T-helper 2 cell treated with Interferon-gamma antibody and Interleukin-4, amounts not matched to agents 100 ng/mL and 5 ng/mL, for 36 hours (primary cell): ENCODE data around the gene FSIP1. TPM values are rescaled to one million over a fixed set of nuclear protein-coding genes. Genes with fewer than 3 reads are reported as not detected.

ENCODE experiments used
- intact Hi-C: fragments of 100-400 bp; cut with micrococcal nuclease; formaldehyde crosslinking; loops from one replicate; pipeline ENCODE4 v1.15.1; 2023
- total RNA-seq: library from RNA; stranded (reverse); gene quantifications from 2 replicates; pipeline ENCODE4 v1.2.3, GENCODE V29; 2022

FSIP1 gene
- total RNA-seq, 1 donor from 2014 or later = 0.32 TPM

DNA sequence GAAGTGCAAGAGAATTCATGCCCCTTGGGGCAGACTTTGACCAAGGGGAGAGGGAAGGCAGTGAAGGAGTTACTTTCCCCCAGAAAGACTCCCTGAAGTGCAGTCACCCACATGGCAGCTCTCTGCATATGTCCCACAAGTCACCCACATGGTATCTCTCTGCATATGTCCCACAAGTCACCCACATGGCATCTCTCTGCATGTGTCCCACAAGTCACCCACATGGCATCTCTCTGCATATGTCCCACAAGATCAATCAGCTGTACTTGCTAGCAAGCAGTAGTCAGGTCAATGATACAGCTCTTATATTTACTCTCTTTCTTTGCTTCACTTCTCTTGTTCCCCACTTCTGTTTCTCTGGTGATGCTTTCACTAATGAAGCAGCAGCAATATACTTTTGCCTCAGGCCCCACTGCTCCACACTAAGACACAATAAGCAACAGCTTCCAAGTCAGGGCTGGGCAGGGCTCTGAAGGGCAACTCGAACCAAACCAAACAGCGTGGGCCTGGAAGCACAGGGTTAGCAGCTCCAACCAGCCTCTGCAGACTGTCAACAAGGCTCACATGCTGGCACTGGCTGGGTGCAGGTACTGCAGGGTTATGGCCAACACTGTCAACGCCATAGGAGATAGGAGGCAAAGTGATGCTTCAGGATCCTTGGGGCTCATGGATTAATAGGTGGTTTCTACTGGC lies 155.0 kb downstream of the FSIP1 start:
- intact Hi-C loops = loop anchor here (10.0 kb wide), 1 partner anchor 933 kb away; no protein-coding TSS in a partner anchor

DNA sequence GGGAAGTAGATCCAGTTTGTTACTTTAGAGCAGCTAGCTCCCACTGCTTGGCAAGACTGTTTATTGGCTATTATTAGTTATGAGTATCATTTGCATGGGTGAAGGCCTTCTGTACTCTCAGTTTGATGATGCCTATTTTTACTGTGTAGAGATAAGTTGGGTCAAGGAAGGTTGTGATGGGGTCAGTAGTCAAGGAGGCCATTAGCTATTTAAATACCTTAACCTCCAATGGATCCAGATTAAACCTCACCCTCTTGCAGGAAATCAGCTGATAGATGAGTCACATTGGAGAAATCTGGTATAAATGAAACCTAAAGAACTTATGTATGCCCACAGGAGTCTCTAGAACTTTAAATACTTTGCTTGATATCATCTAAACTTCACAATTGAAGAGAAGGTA lies 156.8 kb downstream of the FSIP1 start:
- intact Hi-C loops = loop anchor here (2.0 to 10.0 kb wide), 2 partner anchors 157 to 931 kb away; partner anchors contain the start of gene FSIP1

DNA sequence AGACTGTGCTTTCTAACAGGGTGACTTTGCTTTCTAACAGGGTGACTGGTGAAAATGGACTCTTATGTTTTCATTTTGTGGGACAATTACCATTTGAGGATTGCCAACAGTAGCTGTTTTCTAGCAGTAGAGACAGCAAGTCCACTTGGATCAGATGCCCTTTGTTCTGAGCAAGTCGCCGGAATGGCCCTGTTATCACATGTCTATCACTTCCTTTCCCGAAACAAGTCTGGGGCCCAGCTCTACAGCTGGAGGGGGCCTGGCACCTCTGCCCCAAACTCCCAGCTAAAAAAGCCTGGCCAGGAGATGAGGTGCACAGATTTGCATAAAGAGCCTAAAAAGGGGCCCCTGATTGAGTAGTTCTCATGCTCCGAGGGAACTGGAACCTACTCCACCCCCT lies 157.2 kb downstream of the FSIP1 start:
- intact Hi-C loops = loop anchor here (2.0 to 10.0 kb wide), 2 partner anchors 157 to 931 kb away; partner anchors contain the start of gene FSIP1

DNA sequence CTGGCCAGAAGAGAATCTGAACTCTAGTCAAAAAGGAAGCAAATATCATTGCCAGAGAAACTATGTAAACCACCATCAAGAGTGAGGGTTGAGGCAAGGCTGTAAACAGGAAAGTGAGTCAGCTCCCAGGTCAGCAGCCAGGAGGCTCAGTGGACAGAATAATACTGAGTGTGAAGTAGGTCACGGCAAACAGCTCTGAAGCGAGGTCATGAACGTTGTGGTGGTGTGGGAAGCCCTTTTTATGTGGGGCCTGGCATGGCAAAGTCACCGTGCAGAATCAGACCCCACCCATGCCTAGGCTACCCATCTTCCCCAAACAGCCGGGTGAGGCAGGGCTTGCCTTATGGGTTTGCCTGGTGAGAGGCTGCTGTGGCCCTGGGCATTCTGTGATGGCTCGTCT lies 157.8 kb downstream of the FSIP1 start:
- intact Hi-C loops = loop anchor here (2.0 to 10.0 kb wide), 3 partner anchors 43 to 930 kb away; partner anchors contain the start of genes FSIP1 and THBS1

DNA sequence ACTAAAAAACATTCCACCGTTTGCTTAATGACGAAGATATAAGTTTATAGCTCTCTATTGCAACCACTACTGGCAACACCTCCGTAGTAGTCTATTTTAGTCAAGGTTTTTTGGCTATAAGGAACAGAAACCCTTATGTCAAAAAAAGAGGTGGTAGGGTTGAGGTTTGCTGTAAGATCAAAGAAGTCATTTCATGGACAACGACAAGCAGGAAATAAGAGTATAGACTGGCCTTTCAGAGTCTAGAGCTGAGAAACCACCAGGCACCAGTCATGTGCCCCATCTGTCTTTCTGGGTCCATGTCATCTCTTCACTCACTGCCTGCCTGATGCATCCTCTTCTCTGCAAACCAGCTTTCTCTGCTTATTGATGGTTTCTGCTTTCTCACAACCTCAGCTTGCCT lies 159.1 kb downstream of the FSIP1 start:
- intact Hi-C loops = loop anchor here (5.0 to 10.0 kb wide), 2 partner anchors 41 to 929 kb away; partner anchors contain the start of gene THBS1

DNA sequence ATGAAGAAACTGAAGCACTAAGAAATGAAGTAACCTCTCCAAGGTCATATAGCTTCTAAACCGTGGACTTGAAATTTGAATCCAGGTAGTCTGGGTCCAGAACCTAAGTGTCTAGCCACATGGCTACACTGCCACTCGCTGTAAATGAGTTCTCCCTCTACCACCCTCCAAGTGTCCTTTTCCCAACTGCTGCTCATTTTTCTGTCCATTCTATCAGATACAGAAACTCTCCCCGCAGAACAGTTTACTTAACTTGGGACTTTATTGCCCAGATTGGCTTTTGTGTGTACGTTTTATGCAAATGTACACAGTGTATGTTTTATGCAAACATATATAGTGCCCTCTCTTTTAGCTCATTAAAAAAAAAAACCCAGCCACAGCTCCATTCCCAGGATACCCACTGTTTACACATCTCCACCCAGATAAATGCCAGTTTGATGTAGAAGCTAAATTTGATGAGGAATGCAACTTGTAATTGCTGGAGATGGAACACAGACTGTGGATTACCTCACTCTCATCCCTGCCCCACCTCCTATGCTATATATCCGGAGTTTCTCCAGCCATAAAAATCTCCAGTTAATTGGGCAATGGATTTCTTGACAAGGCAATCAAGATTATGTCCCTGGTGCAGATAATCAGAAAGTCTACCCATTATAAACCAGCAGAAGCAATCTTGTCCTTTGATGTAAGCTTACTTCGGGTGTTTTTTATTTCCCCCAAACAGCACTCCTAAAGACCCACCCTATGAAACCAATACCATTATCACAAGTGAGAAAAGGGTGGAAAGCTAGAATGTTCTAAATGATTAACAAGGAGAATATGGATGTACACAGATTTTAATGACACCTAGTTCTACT lies 159.8 kb downstream of the FSIP1 start:
- intact Hi-C loops = loop anchor here (5.0 to 10.0 kb wide), 2 partner anchors 41 to 928 kb away; partner anchors contain the start of gene THBS1

DNA sequence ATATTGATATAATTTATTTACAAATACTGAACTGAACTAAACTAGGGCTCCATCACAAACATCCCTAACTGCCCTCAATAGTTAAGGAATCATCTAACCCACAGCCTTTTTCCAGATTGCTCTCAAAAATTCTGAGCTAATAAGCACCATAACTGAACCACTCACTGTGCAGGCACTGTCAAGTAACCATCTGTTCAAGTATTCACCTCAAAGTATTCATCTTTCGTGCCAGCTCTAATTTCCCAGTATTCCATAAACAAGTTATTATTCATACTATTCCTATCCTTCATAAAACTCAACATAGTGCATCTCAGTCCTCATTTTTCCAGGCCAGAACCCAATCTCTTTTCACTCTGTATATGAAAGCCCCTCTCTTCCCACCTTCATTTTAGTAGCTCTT lies 160.7 kb downstream of the FSIP1 start:
- intact Hi-C loops = loop anchor here (5.0 to 10.0 kb wide), 2 partner anchors 40 to 927 kb away; partner anchors contain the start of gene THBS1

DNA sequence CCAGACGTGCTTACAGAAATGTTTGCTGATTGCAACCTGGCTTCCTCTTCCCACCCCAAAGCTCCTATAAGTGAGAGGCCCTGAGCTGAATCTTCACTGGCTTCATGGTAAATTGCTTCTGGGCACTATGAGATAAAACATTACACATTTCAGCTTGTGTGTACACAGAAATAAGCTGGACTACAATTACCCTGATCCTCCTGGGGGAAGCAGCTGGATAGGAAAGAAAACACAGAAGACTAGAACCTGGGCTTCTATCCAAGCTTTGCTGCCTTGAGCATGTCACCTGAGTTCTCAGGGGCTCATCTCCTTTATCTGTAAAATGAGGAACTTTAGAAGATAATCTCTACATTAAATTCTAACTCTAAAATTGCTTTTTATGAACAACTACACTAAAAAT lies 161.4 kb downstream of the FSIP1 start:
- intact Hi-C loops = loop anchor here (5.0 to 10.0 kb wide), 2 partner anchors 39 to 926 kb away; partner anchors contain the start of gene THBS1

DNA sequence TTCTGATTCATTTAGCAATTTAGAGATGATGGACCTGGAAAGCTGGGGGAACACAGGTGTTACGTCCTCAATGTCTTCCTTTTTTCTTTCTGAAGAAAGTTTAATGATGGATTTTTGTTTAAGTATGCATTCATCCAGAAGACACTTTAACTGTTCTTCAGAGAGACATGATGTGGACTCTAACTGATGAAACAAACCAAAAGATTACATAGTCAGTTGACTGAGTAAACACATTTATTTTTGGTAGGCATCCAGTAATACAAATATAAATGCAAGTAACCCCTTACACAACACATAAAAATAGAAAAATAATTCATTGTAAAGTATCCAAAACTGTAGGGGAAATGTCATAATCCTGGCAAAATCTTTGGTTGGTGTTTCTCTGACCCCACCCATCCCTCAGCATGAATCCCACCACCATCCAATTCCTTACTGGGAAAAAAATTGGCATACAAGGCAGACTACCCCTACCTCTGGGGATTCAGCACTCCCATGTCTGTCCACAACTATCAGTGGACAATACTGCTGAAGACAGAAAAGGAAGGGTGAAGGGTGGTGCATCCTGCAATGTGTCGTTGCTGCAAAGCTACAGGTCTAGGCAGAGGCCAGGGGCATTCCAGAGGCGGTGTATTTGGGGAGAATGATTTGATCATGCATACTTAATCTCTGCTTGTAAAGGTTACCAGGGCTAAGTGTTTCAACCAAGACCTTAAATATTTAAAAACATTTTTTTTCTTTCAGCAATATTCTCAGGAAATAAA lies 164.4 kb downstream of the FSIP1 start:
- intact Hi-C loops = no loop called here

DNA sequence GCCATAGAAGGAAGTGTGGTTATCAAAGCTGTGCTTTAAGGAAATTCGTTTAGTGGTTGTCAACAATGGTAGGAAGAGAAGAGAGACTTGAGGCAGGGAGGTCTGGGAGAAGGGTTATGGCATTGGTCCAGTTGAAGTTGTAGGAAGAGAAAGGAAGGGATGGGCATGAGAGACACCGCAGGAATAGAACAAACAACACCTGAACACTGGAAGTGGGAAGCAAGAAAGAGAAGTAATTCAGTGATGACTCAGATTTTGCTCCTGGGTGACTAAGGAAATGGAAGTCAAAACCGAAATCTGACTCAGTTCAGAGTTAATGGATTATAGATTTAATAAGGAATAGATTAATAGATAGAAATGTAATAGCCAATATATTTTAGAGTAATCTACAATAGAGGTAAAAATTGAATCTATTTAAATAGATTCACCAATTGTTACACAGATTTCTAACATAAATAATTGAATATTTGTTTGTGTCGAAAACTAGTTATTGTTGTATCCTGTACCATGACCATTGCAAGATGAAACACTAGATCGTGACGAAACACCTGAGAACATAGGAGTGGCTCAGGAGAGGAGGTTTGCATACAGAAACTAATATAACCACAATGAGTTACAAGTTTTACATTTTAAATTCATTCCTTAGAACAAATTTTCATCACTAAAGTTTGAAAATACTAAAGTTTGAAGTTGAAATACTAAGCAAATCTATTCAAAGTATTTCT lies 165.7 kb downstream of the FSIP1 start:
- intact Hi-C loops = no loop called here

DNA sequence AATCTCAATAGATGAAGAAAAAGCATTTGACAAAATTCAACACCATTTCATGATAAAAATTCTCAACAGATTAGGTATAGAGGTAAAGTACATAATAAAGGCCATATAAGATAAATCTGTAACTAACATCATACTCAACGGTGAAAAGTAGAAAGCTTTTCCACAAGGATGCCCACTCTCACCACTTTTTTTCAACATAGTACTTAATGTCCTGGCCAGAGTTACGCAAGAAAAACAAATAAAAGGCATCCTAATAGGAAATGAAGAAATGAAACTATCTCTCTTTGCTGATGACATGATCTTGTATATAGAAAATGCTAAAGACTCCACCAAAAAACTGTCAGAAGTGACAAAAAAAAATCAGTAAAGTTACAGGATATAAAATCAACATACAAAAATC lies 168.8 kb downstream of the FSIP1 start:
- intact Hi-C loops = no loop called here

DNA sequence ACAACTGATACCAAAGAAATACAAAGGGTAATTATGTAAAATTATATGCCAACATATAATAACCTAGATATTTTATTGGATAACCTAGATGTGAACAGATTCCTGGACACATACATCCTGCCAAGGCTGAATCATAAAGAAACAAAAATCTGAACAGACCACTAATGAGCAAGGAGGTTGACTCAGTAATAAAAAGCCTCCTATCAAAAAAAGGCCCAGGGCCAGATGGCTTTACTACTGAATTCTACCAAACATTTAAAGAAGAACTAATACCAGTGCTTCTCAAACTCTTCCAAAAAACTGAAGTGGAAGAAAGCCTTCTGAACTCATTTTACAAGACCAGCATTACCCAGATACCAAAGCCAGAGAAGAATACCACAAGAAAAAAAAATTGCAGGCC lies 169.4 kb downstream of the FSIP1 start:
- intact Hi-C loops = no loop called here

DNA sequence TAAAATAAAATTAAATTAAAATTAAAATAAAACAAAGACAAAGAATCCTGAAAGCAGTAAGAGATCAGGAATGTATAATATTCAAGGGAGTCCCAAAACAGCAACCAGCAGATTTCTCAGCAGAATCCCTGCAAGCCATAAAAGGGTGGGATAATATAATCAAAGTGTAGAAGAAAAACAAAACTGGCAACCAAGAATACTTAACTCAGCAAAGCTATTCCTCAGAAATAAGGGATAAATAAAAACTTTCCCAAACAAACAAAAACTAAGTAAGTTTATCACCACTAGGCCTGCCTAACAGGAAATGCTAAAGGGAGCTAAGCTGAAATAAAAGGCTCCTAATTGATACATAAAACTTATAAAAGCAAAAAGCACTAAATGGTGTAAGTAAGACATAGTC lies 172.0 kb downstream of the FSIP1 start:
- intact Hi-C loops = no loop called here

DNA sequence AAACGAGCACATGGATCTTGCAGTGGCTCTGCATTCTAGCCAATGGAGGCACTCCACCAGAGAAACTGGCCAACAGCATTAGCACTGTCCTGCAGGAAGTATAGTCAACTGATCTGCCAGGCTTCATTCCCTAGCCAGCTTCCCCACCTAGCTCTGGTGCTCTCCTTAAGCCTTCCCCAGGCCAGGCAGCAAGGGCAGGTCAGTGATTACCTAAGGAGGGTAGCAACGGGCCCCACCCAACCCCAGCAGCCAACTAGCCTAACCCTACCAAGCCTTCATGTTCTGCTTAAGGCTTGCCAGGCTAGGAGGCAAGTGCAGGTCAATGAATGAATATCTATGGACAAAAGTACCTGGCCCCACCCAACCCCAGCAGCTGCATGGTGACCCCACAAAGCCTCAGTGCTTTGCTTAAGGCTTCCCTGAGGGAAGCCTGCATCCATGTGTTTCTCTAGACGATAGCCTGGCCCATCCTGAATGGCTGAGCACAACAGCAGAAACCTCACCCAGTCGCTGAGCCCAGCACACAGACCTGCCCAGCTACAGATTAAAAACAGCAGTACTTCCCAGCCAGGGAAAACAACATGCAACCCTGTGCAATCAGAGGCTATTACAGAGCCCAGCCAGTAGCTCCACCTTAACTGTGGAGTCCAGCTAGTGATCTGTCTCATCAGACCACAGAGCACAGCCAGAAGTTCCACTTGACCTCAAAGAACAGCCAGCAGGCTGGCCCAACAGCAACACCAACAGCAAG lies 173.3 kb downstream of the FSIP1 start:
- intact Hi-C loops = no loop called here

DNA sequence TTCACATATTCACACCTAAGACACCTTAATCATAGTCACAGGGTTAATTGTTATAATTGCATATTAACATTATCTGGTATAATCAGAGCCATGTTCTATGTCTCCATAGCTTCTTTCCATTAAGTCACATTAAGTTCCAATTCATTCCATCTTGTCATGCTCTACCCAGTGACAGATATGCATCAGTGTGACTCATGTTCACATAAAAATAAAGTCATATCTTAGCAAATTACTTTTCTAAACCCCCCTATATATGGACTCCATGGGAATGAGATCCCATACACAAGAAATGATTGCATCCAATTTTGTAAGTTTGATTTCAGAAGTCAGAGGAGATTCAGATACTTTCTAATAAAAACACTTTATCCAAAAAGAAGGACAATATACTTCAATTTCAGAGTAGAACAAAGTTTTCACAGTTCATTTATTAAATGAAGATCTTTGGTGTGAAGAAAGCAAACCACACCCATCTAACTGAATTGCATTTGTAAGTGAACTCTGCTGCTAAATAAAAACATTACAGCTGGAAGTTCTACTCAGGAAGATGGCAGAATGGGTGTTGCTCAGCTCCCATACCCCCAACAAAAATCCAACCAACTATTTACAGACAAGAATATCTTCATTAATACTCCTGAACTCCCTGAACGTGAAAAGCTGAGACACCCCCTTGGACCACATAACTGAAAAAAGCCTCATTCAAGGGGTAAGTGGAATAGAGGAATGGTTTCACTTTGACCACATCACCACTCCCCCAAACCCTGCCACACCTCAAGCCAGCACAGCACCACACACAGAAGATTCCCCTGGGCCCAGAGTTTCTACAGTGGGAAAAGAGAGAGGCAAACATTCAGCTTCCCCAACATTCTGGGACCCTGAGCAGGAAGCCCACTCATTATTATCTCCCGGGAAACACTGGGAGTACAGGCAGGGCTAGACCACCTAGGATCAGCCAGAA lies 174.2 kb downstream of the FSIP1 start:
- intact Hi-C loops = no loop called here

DNA sequence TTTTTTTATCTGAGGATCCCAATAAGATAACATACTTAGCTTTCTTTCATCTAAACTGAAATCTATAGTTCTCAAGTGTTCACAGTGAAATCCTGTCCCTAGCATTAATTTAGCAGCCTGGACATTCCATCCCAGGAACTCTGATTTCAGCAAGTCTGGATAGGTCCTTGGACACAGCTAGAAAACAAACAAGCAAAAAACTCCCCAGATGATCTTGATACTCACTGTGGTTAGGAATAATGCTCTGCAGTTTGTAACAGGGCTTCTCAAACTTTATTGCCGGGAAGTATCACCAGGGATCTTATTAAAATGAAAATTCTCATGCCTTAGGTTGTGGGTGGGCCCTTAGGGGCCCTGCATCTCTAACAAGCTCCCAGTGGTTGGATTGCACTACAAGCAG lies 177.5 kb downstream of the FSIP1 start:
- intact Hi-C loops = no loop called here

DNA sequence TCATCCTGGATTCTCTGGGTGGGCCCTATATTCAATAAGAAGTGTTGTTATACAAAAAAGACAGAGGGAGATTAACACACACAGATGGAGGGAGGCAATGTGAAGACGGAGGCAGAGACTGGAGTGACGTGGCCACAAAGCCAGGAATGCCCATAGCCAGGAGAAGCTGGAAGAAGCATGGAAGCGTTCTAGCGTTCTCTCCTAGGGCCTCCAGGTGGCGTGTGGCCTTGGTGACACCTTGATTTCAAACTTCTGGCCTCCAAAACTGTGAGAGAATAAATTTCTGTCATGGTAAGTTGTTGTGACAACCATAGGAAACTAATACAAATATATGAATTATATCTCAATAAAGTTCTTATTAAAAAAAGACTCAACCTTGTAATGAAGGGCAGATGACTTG lies 180.5 kb downstream of the FSIP1 start:
- intact Hi-C loops = no loop called here

DNA sequence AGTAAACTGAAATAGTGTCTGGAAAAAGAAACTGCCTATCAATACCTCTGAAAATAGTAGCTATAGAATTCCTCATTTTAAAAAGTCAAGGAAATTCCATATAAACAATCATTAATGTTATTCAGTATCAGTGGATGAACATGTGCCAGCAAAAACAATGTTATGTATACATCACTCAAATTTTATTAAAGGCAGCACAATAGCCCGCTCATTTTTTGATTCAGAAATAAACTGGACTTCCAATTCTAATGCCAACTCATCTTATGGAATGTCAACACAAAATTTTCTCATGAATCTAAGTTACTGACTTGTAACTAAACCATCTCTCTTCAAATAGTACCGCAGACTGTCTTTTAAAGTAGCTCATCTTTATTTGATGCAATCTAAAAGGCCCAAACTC lies 182.8 kb downstream of the FSIP1 start:
- intact Hi-C loops = loop anchor here (10.0 kb wide), 1 partner anchor 85 kb away; no protein-coding TSS in a partner anchor
